ENCODE data around the gene AKR7A2.

The AKR7A2 gene

DNA sequence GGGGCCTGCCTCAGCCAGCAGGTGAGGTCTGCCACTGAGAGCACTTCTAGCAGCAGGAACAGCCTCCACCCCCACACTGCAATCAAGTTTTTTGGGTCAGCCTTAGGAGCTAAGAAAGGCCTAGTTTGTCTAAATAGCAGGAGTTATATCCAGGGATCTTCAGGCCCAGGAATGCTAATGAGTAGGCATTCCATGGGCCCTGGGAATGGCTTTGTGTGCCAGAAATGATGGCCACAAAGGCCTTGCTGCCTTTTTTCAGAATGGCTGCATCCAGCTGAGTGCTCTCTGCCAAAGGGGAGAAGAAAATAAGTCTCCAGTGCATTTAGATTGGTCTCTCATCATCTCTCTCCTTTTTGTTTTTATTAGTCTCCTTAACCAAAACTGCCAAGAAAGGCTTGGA is 57.5 kb downstream of the AKR7A2 start:
- Histone ChIP-seq H3K9ac (ENCODE audit: low read length in 5 of 5) (no peak overlapping the region), H3K9me3 (ENCODE audit: control insufficient read depth in 5 of 5, low read length in 5 of 5) (no peaks in the 10 kb centered on the region), H3K27me3 (ENCODE audit: control insufficient read depth in 5 of 5, insufficient read depth in 4 of 5, low read length in 5 of 5) (no peaks in the 10 kb centered on the region), H3K27ac (ENCODE audit: low read depth, low read length) (no peak overlapping the region), H3K36me3 (ENCODE audit: control insufficient read depth in 5 of 5, insufficient read depth in 5 of 5, low read length in 5 of 5) (peaks cover 0 to 46% (median 40%) of the 10 kb centered on the region in 5 donors), H3K4me3 (ENCODE audit: low read depth in 1 of 5, low read length in 5 of 5) (no peak overlapping the region), H3K4me1 (ENCODE audit: control insufficient read depth in 5 of 5, insufficient read depth in 5 of 5, low read length in 5 of 5) (peaks cover 3 to 48% (median 34%) of the 10 kb centered on the region in 5 donors)
